ENCODE measurements around the gene FZD2. TPM values are rescaled to one million over a fixed set of nuclear protein-coding genes. Genes with fewer than 3 reads are reported as not detected.

The FZD2 gene
- total RNA-seq, 1 experiment from 2014 or later: 0.55 TPM

DNA sequence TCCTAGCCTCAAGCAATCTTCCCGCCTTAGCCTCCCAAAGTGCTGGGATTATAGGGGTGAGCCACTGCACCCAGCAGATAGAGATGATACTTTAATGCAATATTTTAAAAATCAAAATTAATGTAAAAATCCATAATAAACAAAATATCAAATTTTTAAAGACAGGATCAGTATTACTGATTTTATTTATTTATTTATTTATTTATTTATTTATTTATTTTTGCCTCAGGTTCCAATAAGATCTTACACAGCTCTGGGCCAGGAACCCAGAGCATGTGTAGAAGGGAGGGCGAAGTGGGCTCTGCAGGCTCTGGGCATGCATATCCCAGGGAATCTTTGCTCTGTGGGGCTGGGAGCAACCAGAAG is 41.6 kb downstream of the FZD2 start:
- in situ Hi-C loops (cut with HindIII; ENCODE audit: low pct_unique_long_range_greater_than_20kb, low sequenced_read_pairs): no loop called here
- DNase-seq (ENCODE audit: low read depth, low spot score): no peak

DNA sequence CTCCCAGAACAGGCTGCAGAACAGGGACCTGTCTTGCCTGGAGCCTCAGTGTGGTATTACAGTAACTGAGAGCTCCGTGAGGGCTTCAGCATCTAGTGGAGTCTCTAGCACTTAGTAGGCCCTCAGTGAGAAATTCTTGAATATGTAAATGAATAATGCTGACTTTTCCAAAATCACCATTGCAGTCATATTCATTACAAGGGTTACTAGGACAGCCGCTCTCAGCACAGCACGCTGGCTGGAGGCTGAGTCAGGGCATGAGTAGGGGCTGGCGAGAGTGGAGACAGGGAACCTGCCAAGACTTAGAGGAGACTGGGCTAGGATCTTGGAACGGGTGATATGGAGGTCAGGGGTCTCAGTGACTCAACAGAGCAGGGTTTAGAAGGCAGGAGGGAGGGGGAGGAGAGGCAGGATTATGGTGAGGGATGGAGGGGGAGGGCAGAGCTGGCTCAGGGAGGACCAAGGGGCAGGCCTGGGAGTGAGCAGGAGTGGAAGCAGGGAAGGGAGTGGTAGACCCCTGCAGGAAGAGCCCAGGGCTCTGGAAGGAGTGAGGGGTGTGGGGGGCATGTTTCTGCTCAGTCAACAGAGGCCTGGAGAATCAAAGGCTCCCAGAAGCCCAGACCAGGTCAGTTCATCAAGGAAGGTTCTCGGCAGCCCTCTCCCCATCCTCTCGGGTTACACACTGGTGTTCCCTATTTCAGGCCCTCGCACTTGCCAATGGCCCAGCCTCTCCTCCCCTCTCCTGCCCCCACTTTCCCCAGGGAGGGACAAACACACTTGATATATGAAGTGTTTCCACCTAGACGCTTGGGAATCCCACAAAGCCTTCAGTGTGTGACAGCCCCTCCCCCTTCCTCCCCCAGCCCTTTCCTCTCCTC is 42.3 kb downstream of the FZD2 start:
- in situ Hi-C loops (cut with HindIII; ENCODE audit: low pct_unique_long_range_greater_than_20kb, low sequenced_read_pairs): no loop called here
- no peak for DNase-seq (ENCODE audit: low read depth, low spot score)

DNA sequence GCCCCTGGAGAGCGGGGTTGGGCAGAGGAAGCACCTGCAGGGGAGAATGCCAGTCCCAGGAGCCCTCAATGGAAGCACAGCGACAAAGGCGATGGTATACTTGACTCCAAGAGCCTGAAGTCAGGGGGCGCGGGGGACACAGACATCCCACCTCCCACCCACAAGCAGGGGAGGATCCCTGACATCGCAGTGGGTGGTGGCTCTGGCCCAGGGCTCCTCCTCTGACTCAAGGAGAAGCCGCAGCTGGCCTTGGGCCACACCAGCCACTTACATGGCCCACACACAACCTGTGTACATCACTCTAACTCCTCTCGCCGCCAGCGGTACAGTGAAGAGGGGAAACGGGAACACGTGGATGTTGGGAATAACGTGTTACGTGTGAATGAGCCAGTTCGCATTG is 44.3 kb downstream of the FZD2 start:
- no peak for DNase-seq (ENCODE audit: low read depth, low spot score)
- in situ Hi-C loops (cut with HindIII; ENCODE audit: low pct_unique_long_range_greater_than_20kb, low sequenced_read_pairs): no loop called here

DNA sequence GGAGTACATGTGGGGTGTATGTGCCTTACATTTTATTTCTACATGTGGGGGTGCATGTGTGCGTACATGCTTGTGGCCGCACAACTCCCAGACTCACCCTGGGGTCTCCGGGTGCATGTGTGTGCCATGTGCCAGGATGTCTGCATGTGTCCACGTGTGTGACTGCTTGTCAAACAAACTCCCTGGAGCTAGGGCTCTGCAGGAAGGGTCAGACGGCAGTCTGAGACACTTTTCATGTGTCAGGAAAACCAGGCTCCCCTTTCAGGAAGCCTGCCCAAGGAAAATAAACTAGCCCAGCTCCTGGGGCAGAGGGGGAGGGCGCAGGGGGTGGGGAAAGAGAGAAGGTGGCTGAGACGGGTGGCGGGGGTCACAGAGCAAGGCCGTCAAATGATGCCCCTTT is 44.7 kb downstream of the FZD2 start:
- DNase-seq (ENCODE audit: low read depth, low spot score): no peak
- in situ Hi-C loops (cut with HindIII; ENCODE audit: low pct_unique_long_range_greater_than_20kb, low sequenced_read_pairs): no loop called here

DNA sequence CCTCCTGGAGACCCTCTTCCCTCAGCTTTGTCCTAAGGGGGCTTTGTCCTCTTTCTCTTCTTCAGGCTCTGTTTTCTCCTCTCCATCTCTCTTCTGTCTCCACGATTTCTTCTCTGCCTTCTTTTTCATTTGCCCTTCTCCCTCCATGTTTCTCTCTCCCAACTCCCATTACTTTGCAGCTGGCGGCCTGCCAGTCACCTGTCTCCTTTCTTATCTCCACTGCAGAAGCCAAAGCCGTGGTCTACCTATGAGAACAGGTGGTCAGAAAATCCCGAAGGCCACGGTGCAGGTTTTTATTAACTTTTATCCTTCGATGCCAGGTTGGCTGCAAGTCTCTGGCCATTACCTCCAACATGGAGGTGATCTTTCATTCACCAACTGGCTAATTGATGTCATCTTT is 45.1 kb downstream of the FZD2 start:
- DNase-seq (ENCODE audit: low read depth, low spot score): no peak
- in situ Hi-C loops (cut with HindIII; ENCODE audit: low pct_unique_long_range_greater_than_20kb, low sequenced_read_pairs): no loop called here

DNA sequence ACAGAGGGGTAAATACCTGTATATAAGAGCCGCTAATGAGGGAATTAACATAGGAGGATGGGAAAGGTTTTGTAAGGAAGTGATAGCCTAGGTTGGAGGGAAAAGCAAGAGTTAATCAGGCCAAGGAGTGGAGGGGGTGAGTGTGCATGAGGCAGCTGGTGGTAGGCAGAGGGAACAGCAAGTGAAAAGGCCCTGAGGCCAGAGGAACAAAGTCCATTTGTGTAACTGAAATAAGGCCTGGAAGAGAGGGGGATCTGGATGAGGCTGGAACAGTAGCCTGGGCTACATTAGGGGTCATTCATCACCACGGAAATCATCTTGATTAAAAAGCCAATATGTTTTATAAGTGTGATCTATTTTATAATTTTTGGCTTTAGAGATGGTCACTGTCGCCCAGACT is 45.7 kb downstream of the FZD2 start:
- peak; percentile 39 for DNase-seq (ENCODE audit: low read depth, low spot score)
- in situ Hi-C loops (cut with HindIII; ENCODE audit: low pct_unique_long_range_greater_than_20kb, low sequenced_read_pairs): no loop called here

DNA sequence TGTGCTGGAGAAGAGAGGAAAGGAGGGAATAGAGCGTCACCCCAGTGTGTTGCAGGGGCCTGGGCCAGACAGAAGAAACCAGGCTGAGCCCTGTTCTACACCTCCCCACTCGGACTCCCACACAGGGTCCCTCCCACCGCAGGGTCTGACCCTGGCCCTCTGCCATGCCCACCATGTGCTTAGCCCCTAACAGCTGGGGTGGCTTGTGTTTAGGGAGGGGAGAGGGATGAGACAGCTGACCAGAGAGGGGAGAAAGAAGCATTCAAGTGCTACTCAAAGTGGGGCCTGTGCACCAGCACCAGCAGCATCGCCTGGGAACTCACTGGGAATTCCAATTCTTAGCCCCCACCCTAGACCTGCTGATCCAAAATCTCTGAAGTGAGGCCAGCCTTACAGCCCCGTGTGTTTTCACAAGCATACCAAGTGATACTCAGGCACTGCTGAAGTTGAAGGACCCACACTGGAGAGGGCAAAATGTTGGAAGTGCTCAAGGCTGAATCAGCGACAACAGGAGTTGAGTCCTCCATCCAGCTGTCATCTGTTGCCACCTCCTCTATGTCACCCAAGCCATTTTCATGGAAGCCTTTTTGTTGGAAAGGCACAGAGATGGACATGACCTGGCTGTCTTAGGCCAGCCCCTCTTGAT is 47.0 kb downstream of the FZD2 start:
- in situ Hi-C loops (cut with HindIII; ENCODE audit: low pct_unique_long_range_greater_than_20kb, low sequenced_read_pairs): no loop called here
- no peak for DNase-seq (ENCODE audit: low read depth, low spot score)

DNA sequence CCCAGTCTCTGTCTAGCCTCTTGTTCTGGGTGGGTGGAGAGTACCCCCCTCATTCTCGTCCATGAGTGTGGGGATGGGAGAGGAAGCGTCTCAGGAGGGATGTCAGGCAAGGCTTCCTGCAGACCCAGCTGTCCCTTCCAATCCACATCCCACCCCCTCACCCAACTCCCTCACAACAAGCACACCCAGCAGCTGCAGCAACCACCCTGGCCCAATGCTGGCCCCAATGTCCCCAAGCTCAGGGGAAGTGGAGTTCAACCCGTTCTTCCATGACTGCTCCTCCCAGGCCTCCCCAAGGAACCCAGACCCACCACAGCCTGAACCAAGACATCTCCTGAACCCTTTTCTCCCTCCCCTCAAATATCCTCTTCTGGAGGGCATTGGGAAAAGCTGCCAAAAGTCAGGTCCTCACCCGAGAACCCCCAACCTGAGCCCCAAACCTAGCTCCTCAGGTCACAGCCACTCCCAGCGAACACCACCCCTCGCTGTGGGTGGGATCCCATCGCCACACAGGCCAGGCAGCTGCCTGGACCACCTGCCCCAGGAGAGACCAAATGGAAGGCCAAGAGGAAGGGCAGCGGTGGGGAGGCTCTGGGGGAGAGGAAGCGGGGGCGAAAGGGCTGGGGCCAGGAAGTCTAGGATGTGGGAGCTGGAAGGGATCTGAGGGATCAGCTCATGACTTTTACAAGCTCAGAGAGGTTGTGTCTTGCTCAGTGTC is 47.6 kb downstream of the FZD2 start:
- no peak for DNase-seq (ENCODE audit: low read depth, low spot score)
- in situ Hi-C loops (cut with HindIII; ENCODE audit: low pct_unique_long_range_greater_than_20kb, low sequenced_read_pairs): no loop called here

DNA sequence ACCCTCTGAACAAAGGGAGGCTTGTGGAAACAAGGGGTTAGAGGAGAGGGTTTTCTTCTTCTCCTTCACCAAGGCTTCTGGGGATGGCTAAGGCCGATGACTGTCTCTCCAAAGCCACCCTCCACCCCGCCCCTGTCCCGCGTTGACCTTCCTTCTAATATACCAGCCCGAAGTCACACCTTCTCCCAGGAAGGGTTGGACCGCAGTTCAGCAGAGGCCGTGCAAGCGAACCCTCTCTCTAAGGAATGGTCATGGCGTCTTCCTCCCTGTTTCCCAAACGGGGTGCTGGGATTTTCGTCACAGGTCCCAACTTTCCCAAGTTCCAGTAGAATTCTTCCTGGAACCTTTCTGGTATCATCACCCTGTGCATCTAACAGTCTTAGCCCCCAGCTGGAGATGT is 49.4 kb downstream of the FZD2 start:
- in situ Hi-C loops (cut with HindIII; ENCODE audit: low pct_unique_long_range_greater_than_20kb, low sequenced_read_pairs): no loop called here
- DNase-seq (ENCODE audit: low read depth, low spot score): no peak

DNA sequence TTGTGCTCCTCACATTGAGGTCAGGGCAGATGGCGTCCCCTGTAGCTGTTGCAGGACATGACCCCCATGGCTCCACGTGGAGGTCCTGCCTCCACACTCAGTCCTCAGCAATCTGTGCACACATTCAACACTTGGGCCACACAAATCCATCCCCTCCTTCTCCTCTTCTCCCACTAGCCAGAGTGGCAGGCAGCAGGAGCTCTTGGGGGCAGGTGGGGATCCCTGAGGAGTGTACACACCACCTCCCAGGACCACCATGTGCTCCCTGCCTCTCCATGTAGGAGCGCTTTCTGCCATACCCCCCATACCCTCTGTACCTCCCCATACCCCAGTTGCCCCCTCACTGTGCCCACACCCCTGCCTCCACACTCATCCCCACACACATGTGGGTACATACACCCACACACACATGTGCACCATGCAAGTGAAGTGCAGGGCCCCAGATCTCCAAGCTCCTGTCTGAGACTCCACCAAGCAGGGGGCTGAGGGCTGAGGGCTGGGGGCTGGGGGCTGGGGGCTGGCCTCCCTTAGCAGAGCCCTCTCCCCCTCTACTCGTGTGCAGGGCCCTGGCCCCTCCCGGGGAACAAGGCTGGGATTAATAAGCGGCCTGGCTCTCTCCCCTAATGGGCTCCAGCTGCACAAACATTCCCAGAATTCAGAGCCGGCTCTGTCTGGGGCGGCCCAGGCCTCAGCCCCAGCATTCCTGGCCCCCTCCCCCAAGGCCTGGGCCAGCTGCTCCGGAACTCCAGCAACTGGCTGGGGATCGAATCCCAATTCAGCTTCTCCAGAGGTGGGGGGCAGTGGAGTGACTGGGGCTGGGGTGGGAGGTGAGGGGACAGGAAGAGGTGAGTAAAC is 50.8 kb downstream of the FZD2 start:
- in situ Hi-C loops (cut with HindIII; ENCODE audit: low pct_unique_long_range_greater_than_20kb, low sequenced_read_pairs): no loop called here
- no peak for DNase-seq (ENCODE audit: low read depth, low spot score)

DNA sequence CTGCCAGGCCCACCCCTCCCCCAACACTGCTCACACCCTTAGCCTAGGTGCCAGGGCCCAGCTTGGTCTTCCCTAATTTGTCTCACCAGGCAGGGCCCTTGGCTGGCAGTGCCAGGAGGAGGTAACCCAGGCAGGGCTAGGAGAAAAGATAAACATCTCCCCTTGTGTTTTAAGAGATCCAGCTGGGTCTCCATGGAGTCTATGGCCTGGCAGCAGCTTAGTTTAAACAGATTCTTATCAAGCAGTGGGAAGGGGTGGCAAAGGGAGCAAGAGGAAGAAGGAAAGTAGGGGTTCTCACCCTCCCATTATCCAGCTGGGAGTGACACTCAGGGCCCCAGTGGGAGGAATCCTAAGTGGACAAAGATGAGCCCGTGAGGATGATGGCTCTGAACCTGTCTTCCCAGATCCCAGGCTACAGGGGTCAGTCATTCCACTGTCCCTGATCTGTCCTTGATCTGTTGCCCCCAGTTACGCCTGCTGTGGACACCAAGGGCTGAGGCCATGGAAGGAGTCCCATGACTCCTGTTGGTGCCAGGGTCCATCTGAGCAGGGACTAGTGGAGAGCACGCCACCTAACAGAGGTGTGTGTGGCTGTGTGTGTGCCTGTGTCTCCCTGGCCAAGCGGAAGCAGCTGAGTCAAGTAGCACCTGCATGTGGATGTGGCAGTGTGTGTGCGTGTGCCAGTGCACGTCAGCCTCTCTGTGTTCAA is 51.6 kb downstream of the FZD2 start:
- in situ Hi-C loops (cut with HindIII; ENCODE audit: low pct_unique_long_range_greater_than_20kb, low sequenced_read_pairs): no loop called here
- no peak for DNase-seq (ENCODE audit: low read depth, low spot score)

DNA sequence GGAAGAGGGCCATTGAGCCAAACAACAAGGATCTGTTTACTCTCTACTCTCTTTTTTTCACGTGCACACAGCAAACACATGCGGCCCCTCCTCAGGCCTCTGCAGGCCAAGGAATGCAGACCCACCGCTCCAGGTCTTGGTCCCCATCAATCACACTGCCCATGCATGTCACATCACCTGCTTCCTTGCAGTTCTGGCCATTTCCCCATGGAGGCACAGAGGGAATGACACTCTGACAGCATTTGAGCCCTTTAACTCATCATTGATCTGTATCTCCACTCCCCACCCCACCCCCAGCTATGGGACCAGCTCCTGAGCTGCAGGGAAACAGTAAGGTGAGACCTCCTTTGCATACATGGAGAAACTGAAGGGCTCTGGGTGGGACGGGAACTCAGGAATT is 53.0 kb downstream of the FZD2 start:
- no peak for DNase-seq (ENCODE audit: low read depth, low spot score)
- in situ Hi-C loops (cut with HindIII; ENCODE audit: low pct_unique_long_range_greater_than_20kb, low sequenced_read_pairs): no loop called here

Other genes starting within 250 kb of the FZD2 start
- gene RUNDC3A, start 248.9 kb upstream of the FZD2 start, total RNA-seq (2014; rRNA removed; shearing (Covaris generic)): 0.50 and 0.67 TPM in 2 replicates
- 121 and 134 TPM in 2 replicates for gene SLC25A39, start 232.7 kb upstream of the FZD2 start, total RNA-seq (2014; rRNA removed; shearing (Covaris generic))
- 197 and 275 TPM in 2 replicates for gene GRN, start 212.2 kb upstream of the FZD2 start, total RNA-seq (2014; rRNA removed; shearing (Covaris generic))
- gene FAM171A2, start 193.6 kb upstream of the FZD2 start, total RNA-seq (2014; rRNA removed; shearing (Covaris generic)): 5.0 and 5.3 TPM in 2 replicates
- gene ITGA2B, start 167.8 kb upstream of the FZD2 start, total RNA-seq (2014; rRNA removed; shearing (Covaris generic)): 0.43 TPM in 1 of 2 replicates, not detected in the other
- 12.0 and 12.3 TPM in 2 replicates for gene GPATCH8, start 54.1 kb upstream of the FZD2 start, total RNA-seq (2014; rRNA removed; shearing (Covaris generic))
- gene MEIOC, start 99.0 kb downstream of the FZD2 start, total RNA-seq (2014; rRNA removed; shearing (Covaris generic)): 0.11 and 0.16 TPM in 2 replicates
- gene CCDC43, start 132.3 kb downstream of the FZD2 start, total RNA-seq (2014; rRNA removed; shearing (Covaris generic)): 71.5 and 73.8 TPM in 2 replicates
- 9.0 and 9.4 TPM in 2 replicates for gene DBF4B, start 151.2 kb downstream of the FZD2 start, total RNA-seq (2014; rRNA removed; shearing (Covaris generic))
- 7.6 and 8.6 TPM in 2 replicates for gene ADAM11, start 201.5 kb downstream of the FZD2 start, total RNA-seq (2014; rRNA removed; shearing (Covaris generic))